ENCODE measurements around the gene FOXA3.
"Not testable (repeated sequence)": the region's sequence is repeated elsewhere in the genome, so short reads cannot be mapped to it uniquely, and the experiment has no call there.

The FOXA3 gene

GRCh38 chr19:45889210-45889885 is 25.2 kb downstream of the FOXA3 start:
- Histone ChIP-seq H3K9ac (ENCODE audit: low read length) (no peak overlapping the region), H3K4me3 (ENCODE audit: low read length) (no peak overlapping the region), H3K27me3 (ENCODE audit: control insufficient read depth, insufficient read depth, low read length) (no peaks in the 10 kb centered on the region), H3K9me3 (ENCODE audit: control insufficient read depth, low read length) (no peaks in the 10 kb centered on the region), H3K4me1 (ENCODE audit: control insufficient read depth, insufficient read depth, low read length) (peaks cover 14% of the 10 kb centered on the region), H3K36me3 (ENCODE audit: control insufficient read depth, insufficient read depth, low read length) (no peaks in the 10 kb centered on the region)

GRCh38 chr19:45890877-45891276 is 26.8 kb downstream of the FOXA3 start:
- H3K27me3 ChIP-seq (ENCODE audit: control insufficient read depth, insufficient read depth, low read length), result no peaks in the 10 kb centered on the region
- no peaks in the 10 kb centered on the region for H3K9me3 ChIP-seq (ENCODE audit: control insufficient read depth, low read length)
- no peak overlapping the region for H3K9ac ChIP-seq (ENCODE audit: low read length)
- H3K4me1 ChIP-seq (ENCODE audit: control insufficient read depth, insufficient read depth, low read length), result peaks cover 5% of the 10 kb centered on the region
- no peaks in the 10 kb centered on the region for H3K36me3 ChIP-seq (ENCODE audit: control insufficient read depth, insufficient read depth, low read length)
- no peak overlapping the region for H3K4me3 ChIP-seq (ENCODE audit: low read length)

- no peak overlapping the region for H3K9ac ChIP-seq (ENCODE audit: low read length)
- no peaks in the 10 kb centered on the region for H3K27me3 ChIP-seq (ENCODE audit: control insufficient read depth, insufficient read depth, low read length)
- no peaks in the 10 kb centered on the region for H3K36me3 ChIP-seq (ENCODE audit: control insufficient read depth, insufficient read depth, low read length)
These were observed 31.4 kb downstream of the FOXA3 start for GRCh38 chr19:45895519-45895972.

GRCh38 chr19:45895983-45896599 is 32.0 kb downstream of the FOXA3 start:
- not testable (repeated sequence) for H3K4me1 ChIP-seq (ENCODE audit: control insufficient read depth, insufficient read depth, low read length); H3K9ac ChIP-seq (ENCODE audit: low read length); H3K9me3 ChIP-seq (ENCODE audit: control insufficient read depth, low read length); H3K27me3 ChIP-seq (ENCODE audit: control insufficient read depth, insufficient read depth, low read length); H3K36me3 ChIP-seq (ENCODE audit: control insufficient read depth, insufficient read depth, low read length); H3K4me3 ChIP-seq (ENCODE audit: low read length)

More at GRCh38 chr19:45895519-45895972, 31.4 kb downstream of the FOXA3 start:
- Histone ChIP-seq H3K4me3 (ENCODE audit: low read length) (no peak overlapping the region), H3K9me3 (ENCODE audit: control insufficient read depth, low read length) (no peaks in the 10 kb centered on the region), H3K4me1 (ENCODE audit: control insufficient read depth, insufficient read depth, low read length) (no peaks in the 10 kb centered on the region)

- Histone ChIP-seq H3K4me3 (ENCODE audit: low read length) (no peak overlapping the region), H3K36me3 (ENCODE audit: control insufficient read depth, insufficient read depth, low read length) (no peaks in the 10 kb centered on the region), H3K9me3 (ENCODE audit: control insufficient read depth, low read length) (no peaks in the 10 kb centered on the region), H3K9ac (ENCODE audit: low read length) (no peak overlapping the region), H3K4me1 (ENCODE audit: control insufficient read depth, insufficient read depth, low read length) (peaks cover 8% of the 10 kb centered on the region), H3K27me3 (ENCODE audit: control insufficient read depth, insufficient read depth, low read length) (no peaks in the 10 kb centered on the region)
These were observed 33.2 kb downstream of the FOXA3 start for GRCh38 chr19:45897261-45897812.

- Histone ChIP-seq H3K9me3 (ENCODE audit: control insufficient read depth, low read length) (no peaks in the 10 kb centered on the region), H3K27me3 (ENCODE audit: control insufficient read depth, insufficient read depth, low read length) (no peaks in the 10 kb centered on the region), H3K36me3 (ENCODE audit: control insufficient read depth, insufficient read depth, low read length) (no peaks in the 10 kb centered on the region), H3K9ac (ENCODE audit: low read length) (no peak overlapping the region), H3K4me3 (ENCODE audit: low read length) (no peak overlapping the region), H3K4me1 (ENCODE audit: control insufficient read depth, insufficient read depth, low read length) (peaks cover 13% of the 10 kb centered on the region)
These were observed 35.1 kb downstream of the FOXA3 start for GRCh38 chr19:45899253-45899652.

- Histone ChIP-seq H3K4me1 (ENCODE audit: control insufficient read depth, insufficient read depth, low read length) (peaks cover 13% of the 10 kb centered on the region), H3K4me3 (ENCODE audit: low read length) (no peak overlapping the region), H3K36me3 (ENCODE audit: control insufficient read depth, insufficient read depth, low read length) (no peaks in the 10 kb centered on the region), H3K9me3 (ENCODE audit: control insufficient read depth, low read length) (no peaks in the 10 kb centered on the region), H3K9ac (ENCODE audit: low read length) (no peak overlapping the region), H3K27me3 (ENCODE audit: control insufficient read depth, insufficient read depth, low read length) (no peaks in the 10 kb centered on the region)
These were observed 35.9 kb downstream of the FOXA3 start for GRCh38 chr19:45899919-45900589.

- Histone ChIP-seq H3K27me3 (ENCODE audit: control insufficient read depth, insufficient read depth, low read length) (no peaks in the 10 kb centered on the region), H3K9me3 (ENCODE audit: control insufficient read depth, low read length) (no peaks in the 10 kb centered on the region), H3K9ac (ENCODE audit: low read length) (peak overlapping the region; percentile 39), H3K36me3 (ENCODE audit: control insufficient read depth, insufficient read depth, low read length) (no peaks in the 10 kb centered on the region), H3K4me3 (ENCODE audit: low read length) (no peak overlapping the region), H3K4me1 (ENCODE audit: control insufficient read depth, insufficient read depth, low read length) (peaks cover 13% of the 10 kb centered on the region)
These were observed 36.8 kb downstream of the FOXA3 start for GRCh38 chr19:45900738-45901431.

- peak overlapping the region; percentile 74 for H3K4me3 ChIP-seq (ENCODE audit: low read length)
- peak overlapping the region; percentile 39 for H3K9ac ChIP-seq (ENCODE audit: low read length)
- no peaks in the 10 kb centered on the region for H3K9me3 ChIP-seq (ENCODE audit: control insufficient read depth, low read length)
These were observed 37.3 kb downstream of the FOXA3 start for GRCh38 chr19:45901432-45901911.

GRCh38 chr19:45901912-45902650 is 38.0 kb downstream of the FOXA3 start, which contains the start of gene MYPOP:
TSS of gene MYPOP (minus strand) at chr19:45902613. CDS start at chr19:45901773, 840 bp downstream.
- H3K27me3 ChIP-seq (ENCODE audit: control insufficient read depth, insufficient read depth, low read length), result no peaks in the 10 kb centered on the region
- peak within 1 kb of the TSS; percentile 79 for H3K4me3 ChIP-seq (ENCODE audit: low read length)
- H3K4me1 ChIP-seq (ENCODE audit: control insufficient read depth, insufficient read depth, low read length), result peaks cover 13% of the 10 kb centered on the region
- H3K9ac ChIP-seq (ENCODE audit: low read length), result peak within 1 kb of the TSS; percentile 78
- no peaks in the 10 kb centered on the region for H3K36me3 ChIP-seq (ENCODE audit: control insufficient read depth, insufficient read depth, low read length)
- no peaks in the 10 kb centered on the region for H3K9me3 ChIP-seq (ENCODE audit: control insufficient read depth, low read length)

More at GRCh38 chr19:45901432-45901911, 37.3 kb downstream of the FOXA3 start:
- no peaks in the 10 kb centered on the region for H3K27me3 ChIP-seq (ENCODE audit: control insufficient read depth, insufficient read depth, low read length)
- no peaks in the 10 kb centered on the region for H3K36me3 ChIP-seq (ENCODE audit: control insufficient read depth, insufficient read depth, low read length)
- H3K4me1 ChIP-seq (ENCODE audit: control insufficient read depth, insufficient read depth, low read length), result peaks cover 13% of the 10 kb centered on the region

All from mucosa of stomach (tissue), 1 donor.